ENCODE data around the gene BCL3. TPM values are rescaled to one million over a fixed set of nuclear protein-coding genes. Genes with fewer than 3 reads are reported as not detected.

BCL3 gene
- total RNA-seq, 1 experiment from 2014 or later = 37.9 TPM

- TF ChIP-seq, protein P1, sequence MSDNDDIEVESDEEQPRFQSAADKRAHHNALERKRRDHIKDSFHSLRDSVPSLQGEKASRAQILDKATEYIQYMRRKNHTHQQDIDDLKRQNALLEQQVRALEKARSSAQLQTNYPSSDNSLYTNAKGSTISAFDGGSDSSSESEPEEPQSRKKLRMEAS (IDR thresholded peaks at IDR 0.05) = no peak
- TF ChIP-seq ZBTB33 (IDR thresholded peaks at IDR 0.05; ENCODE audit: extremely low read depth, insufficient replicate concordance, low read length) (no peak), TCF7L2 (IDR thresholded peaks at IDR 0.05; ENCODE audit: borderline replicate concordance, extremely low read depth, insufficient read depth, insufficient read length) (no peak)
Observed at GRCh38 chr19:44728178-44728577, 20.3 kb upstream of the BCL3 start (continued).

DNA sequence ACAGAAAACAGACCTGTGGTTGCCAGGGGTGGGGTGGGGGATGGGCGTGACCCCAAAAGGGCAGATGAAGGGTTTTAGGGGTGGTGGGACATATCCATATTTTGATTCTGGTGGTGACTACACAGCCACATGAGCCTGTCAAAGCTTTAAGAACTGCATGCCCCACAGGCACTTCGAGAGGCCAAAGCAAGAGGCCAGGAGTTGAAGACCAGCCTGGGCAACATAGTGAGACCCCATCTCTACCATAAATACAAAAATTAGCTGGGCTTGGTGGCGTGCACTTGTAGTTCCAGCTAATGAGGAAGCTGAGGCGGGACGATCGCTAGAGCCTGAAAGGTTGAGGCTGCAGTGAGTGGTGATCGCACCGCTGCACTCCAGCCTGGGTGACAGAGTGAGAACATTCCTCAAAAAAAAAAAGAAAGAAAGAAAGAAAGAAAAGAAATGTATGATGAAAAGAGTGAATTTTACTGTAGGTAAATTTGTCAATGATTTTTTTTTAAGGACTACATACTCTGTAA is 18.9 kb upstream of the BCL3 start:
- Histone ChIP-seq H3K27me3 (ENCODE audit: insufficient read depth, low read length) (no peaks in the 10 kb centered on the region), H4K20me1 (ENCODE audit: insufficient read depth) (no peaks in the 10 kb centered on the region), H3K36me3 (ENCODE audit: control insufficient read depth in 1 of 2, insufficient read depth in 2 of 2, low read length in 2 of 2) (no peaks in the 10 kb centered on the region), H3K9me2 (ENCODE audit: insufficient read depth) (no peaks in the 10 kb centered on the region), H2AFZ (ENCODE audit: low read depth, low read length, poor library complexity, severe bottlenecking) (no peak overlapping the region), H3K9me3 (ENCODE audit: control insufficient read depth in 1 of 2, insufficient read depth in 1 of 2, low read depth in 1 of 2, low read length in 2 of 2) (no peaks in the 10 kb centered on the region), H3K4me3 (replicated peaks in 1 of 2; ENCODE audit: low read depth in 1 of 2, low read length in 2 of 2) (no peak overlapping the region), H3K27ac (ENCODE audit: low read depth, low read length) (no peak overlapping the region), H3K4me2 (ENCODE audit: low read length) (no peak overlapping the region), H3K79me2 (ENCODE audit: insufficient read depth, low read length) (no peaks in the 10 kb centered on the region), H3K9ac (ENCODE audit: low read length) (no peak overlapping the region), H3K4me1 (ENCODE audit: control insufficient read depth in 1 of 2, insufficient read depth in 2 of 2, low read length in 2 of 2) (peaks cover 12 to 19% of the 10 kb centered on the region in 2 experiments)
- POLR2A ChIA-PET = interaction anchor here (1.5 kb wide), 1 partner anchor 47 kb away, joined by 3 read pairs; no protein-coding TSS in a partner anchor
- TF ChIP-seq TCF7L2 (IDR thresholded peaks at IDR 0.05; ENCODE audit: borderline replicate concordance, extremely low read depth, insufficient read depth, insufficient read length) (no peak), RAD21 (IDR thresholded peaks at IDR 0.05; ENCODE audit: low read depth) (no peak), SP1 (IDR thresholded peaks at IDR 0.05; ENCODE audit: low read depth) (no peak), EZH2 (IDR thresholded peaks at IDR 0.05) (no peak), ZFX (IDR thresholded peaks at IDR 0.05) (no peak), REST (IDR thresholded peaks at IDR 0.05; ENCODE audit: low read depth) (no peak), CEBPB (IDR thresholded peaks at IDR 0.05; ENCODE audit: low read depth) (no peak), CBX3 (IDR thresholded peaks at IDR 0.05; ENCODE audit: low read depth) (no peak), POLR2A (IDR thresholded peaks at IDR 0.05; ENCODE audit: borderline replicate concordance, extremely low read depth, insufficient read depth, insufficient read length) (no peak), ZNF274 (IDR thresholded peaks at IDR 0.05; ENCODE audit: low read depth, low read length) (no peak)
- TF ChIP-seq, protein P2, sequence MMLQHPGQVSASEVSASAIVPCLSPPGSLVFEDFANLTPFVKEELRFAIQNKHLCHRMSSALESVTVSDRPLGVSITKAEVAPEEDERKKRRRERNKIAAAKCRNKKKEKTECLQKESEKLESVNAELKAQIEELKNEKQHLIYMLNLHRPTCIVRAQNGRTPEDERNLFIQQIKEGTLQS (IDR thresholded peaks at IDR 0.05) = no peak
- BruUV-seq (replicated peaks) = no TSS peak
- intact Hi-C loops (cut with micrococcal nuclease) = no loop called here
- CTCF ChIA-PET = no interaction called here
- RAD21 ChIA-PET (ENCODE audit: low non-redundant PET in 1 of 2, low total read pairs in 2 of 2, uncharacterized antibody in 2 of 2, unreplicated experiment in 2 of 2) = no interaction called here
- DNase-seq (ENCODE audit: low read depth, low spot score) = no peak
- no peak for ATAC-seq
